CD4-positive, alpha-beta T cell (primary cell): ENCODE results near the gene SLC29A1. TPM values are rescaled to one million over a fixed set of nuclear protein-coding genes. Genes with fewer than 3 reads are reported as not detected.
A peak's percentile ranks its signal among the peaks of the same experiment; 100 is the strongest.

Source experiments
- ATAC-seq: fragments of 200-7000 bp; cut with Tn5 transposase; one replicate; pipeline ENCODE4 v1.10.0; 2022; ENCODE audit warnings: mild to moderate bottlenecking; ENCODE audit not compliant: poor library complexity
- CTCF ChIA-PET: fragments of 350-600 bp; sonication (Branson Sonifier 250); formaldehyde crosslinking; loops from one replicate; lab custom pipeline; 2021; ENCODE audit warnings: antibody characterized with exemption, inconsistent platforms; lab: Charles Lee
- POLR2A ChIA-PET: fragments of 350-600 bp; sonication (Branson Sonifier 250); formaldehyde crosslinking; loops from one replicate; lab custom pipeline; 2021; ENCODE audit warnings: antibody characterized with exemption, inconsistent platforms; lab: Charles Lee
- DNase-seq, 14 experiments: peaks; one replicate each; pipeline ENCODE4 v3.0.0-alpha.2; 2013 to 2020; ENCODE audit warnings: mixed read lengths in 2 of 14
- H3K27ac ChIP-seq, 2 donors: one replicate each; pipeline versions ENCODE4 v1.5.1 to v1.7.0; 2013; ENCODE audit warnings: low read length in 2 of 2, low read depth in 1 of 2, mild to moderate bottlenecking in 1 of 2
- H3K27me3 ChIP-seq, 2 experiments: 1 replicate in 1 of 2; 2 replicates in 1 of 2; pipeline versions ENCODE4 v1.6.1 to v1.7.0; 2013; ENCODE audit warnings: low read length in 2 of 2, control low read depth in 1 of 2, mild to moderate bottlenecking in 1 of 2, moderate library complexity in 1 of 2; ENCODE audit not compliant: insufficient read depth in 2 of 2, control insufficient read depth in 1 of 2
- H3K36me3 ChIP-seq: one replicate; pipeline ENCODE4 v1.6.1; 2013; ENCODE audit warnings: low read length, control low read depth; ENCODE audit not compliant: insufficient read depth
- H3K4me1 ChIP-seq: one replicate; pipeline ENCODE4 v1.6.1; 2013; ENCODE audit warnings: low read length, control low read depth; ENCODE audit not compliant: insufficient read depth
- H3K4me3 ChIP-seq: one replicate; pipeline ENCODE4 v1.5.1; 2013; ENCODE audit warnings: mild to moderate bottlenecking, low read length, moderate library complexity
- H3K9me3 ChIP-seq, 2 experiments: 1 replicate in 1 of 2; 2 replicates in 1 of 2; pipeline versions ENCODE4 v1.6.1 to v1.7.0; 2013; ENCODE audit warnings: low read length in 2 of 2, mild to moderate bottlenecking in 2 of 2, control low read depth in 1 of 2, moderate library complexity in 1 of 2; ENCODE audit not compliant: control insufficient read depth in 1 of 2, insufficient read depth in 1 of 2
- H3K27ac Mint-ChIP-seq: one replicate; pipeline ENCODE4 v1.8.0; 2020; ENCODE audit warnings: mixed read lengths
- H3K27me3 Mint-ChIP-seq: one replicate; pipeline ENCODE4 v1.8.0; 2021; ENCODE audit warnings: mixed read lengths
- H3K36me3 Mint-ChIP-seq: one replicate; pipeline ENCODE4 v1.8.0; 2021; ENCODE audit warnings: low read depth, mixed read lengths
- H3K4me1 Mint-ChIP-seq: one replicate; pipeline ENCODE4 v1.8.0; 2021; ENCODE audit warnings: low read depth, mixed read lengths
- H3K4me3 Mint-ChIP-seq: one replicate; pipeline ENCODE4 v1.8.0; 2020; ENCODE audit warnings: mild to moderate bottlenecking, mixed read lengths
- H3K9me3 Mint-ChIP-seq: one replicate; pipeline ENCODE4 v1.8.0; 2020; ENCODE audit warnings: mixed read lengths
- intact Hi-C, 2 experiments: fragments of 100-400 bp; cut with DNase I in 1 of 2; cut with micrococcal nuclease in 1 of 2; formaldehyde crosslinking; loops; one replicate each; pipeline versions ENCODE4 v1.15.1 to v1.9.0; 2023 to 2025; cut with DNase I, micrococcal nuclease
- total RNA-seq, 174 experiments: library from RNA in 2 of 174; stranded (reverse) in 2 of 174; gene quantifications; one replicate each; pipeline ENCODE4 v1.2.3 and lab custom pipeline; 2021 to 2026
- TF ChIP-seq, protein P1 (sequence below): fragments of 200-600 bp; IDR thresholded peaks from one replicate; pipeline ENCODE4 v1.8.0; 2022; ENCODE audit warnings: antibody characterized with exemption, mild to moderate bottlenecking

SLC29A1 gene
- total RNA-seq, 2 experiments from 2014 or later = 0.67 to 1.3 TPM

DNA sequence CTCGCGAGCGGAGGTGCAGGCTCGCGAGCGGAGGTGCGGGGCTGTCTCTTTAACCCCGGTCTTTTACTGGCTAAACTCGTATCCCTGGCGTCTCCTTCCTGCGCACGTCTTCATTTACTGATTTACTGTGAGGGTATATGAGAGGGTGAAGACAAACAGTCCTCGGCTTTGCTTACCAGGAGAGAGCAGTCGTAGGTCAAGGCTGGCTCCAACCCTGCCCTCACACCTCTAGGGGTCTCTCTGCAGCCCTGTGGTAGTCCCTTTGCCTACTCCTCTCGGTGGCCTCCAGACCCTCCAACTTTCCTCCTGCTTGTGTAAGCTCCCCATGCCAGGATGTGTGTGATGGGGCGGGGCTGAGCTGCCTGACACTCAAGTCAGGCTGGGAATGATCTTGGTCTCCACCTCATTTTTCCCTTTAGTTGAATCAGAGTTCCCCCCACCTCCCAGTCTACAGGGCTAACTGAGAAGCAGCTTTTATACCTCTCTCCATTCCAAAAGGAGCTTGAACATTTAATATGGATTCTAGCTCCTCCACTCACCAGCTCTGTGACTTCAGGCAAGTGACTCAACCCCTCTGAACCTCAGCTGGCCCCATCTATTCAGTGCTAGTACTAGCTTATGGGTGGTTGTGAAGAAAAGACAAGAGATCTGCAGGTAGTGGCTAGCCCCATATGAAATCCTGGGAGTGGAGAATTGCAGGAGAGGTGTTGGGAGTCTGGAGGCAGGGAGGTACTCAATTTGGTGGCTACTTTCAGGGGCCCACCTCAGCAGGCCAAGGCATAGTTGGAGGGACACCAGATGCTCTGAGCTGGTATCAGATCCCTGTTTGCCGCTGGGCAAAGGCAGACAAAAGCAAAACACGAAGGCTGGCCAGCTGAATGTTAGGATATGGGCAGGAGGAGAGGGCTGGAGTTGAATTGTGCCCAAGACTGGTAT lies 902 bp downstream of the SLC29A1 start:
- TF ChIP-seq, protein P1, sequence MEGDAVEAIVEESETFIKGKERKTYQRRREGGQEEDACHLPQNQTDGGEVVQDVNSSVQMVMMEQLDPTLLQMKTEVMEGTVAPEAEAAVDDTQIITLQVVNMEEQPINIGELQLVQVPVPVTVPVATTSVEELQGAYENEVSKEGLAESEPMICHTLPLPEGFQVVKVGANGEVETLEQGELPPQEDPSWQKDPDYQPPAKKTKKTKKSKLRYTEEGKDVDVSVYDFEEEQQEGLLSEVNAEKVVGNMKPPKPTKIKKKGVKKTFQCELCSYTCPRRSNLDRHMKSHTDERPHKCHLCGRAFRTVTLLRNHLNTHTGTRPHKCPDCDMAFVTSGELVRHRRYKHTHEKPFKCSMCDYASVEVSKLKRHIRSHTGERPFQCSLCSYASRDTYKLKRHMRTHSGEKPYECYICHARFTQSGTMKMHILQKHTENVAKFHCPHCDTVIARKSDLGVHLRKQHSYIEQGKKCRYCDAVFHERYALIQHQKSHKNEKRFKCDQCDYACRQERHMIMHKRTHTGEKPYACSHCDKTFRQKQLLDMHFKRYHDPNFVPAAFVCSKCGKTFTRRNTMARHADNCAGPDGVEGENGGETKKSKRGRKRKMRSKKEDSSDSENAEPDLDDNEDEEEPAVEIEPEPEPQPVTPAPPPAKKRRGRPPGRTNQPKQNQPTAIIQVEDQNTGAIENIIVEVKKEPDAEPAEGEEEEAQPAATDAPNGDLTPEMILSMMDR = no peak
- Histone ChIP-seq H3K4me1 (peaks cover 33% of the 10 kb centered on the region), H3K27me3 (peaks cover under 1 to 1% of the 10 kb centered on the region in 2 experiments), H3K9me3 (no peaks in the 10 kb centered on the region), H3K27ac (no peak overlapping the region), H3K4me3 (peak overlapping the region; percentile 55), H3K36me3 (no peaks in the 10 kb centered on the region)
- H3K36me3 Mint-ChIP-seq = no peaks in the 10 kb centered on the region
- H3K27ac Mint-ChIP-seq = no peak overlapping the region
- ChIA-PET POLR2A (interaction anchor here (0.5 to 5.8 kb wide), 6 partner anchors 13 to 52 kb away, joined by 3 to 62 read pairs (median 4); partner anchors contain the start of genes HSP90AB1, SLC35B2 and TMEM151B), CTCF (interaction anchor here (0.6 to 1.8 kb wide), 9 partner anchors 11 to 89 kb away, joined by 3 to 7 read pairs (median 4); partner anchors contain the start of genes AARS2, HSP90AB1 and SLC35B2)
- H3K4me1 Mint-ChIP-seq = peaks cover 28% of the 10 kb centered on the region
- intact Hi-C loops = loop anchor here (2.0 to 10.0 kb wide), 3 partner anchors 33 to 589 kb away; partner anchors contain the start of genes SLC35B2 (in 2 of the 2), MAD2L1BP (in 1 of the 2), MRPL14 (in 1 of the 2) and TMEM63B (in 1 of the 2)
- H3K27me3 Mint-ChIP-seq = no peaks in the 10 kb centered on the region
- DNase-seq (peak in 1 of 14 experiments; percentile 24), ATAC-seq (no peak)
- no peaks in the 10 kb centered on the region for H3K9me3 Mint-ChIP-seq
- peak overlapping the region; percentile 84 for H3K4me3 Mint-ChIP-seq

DNA sequence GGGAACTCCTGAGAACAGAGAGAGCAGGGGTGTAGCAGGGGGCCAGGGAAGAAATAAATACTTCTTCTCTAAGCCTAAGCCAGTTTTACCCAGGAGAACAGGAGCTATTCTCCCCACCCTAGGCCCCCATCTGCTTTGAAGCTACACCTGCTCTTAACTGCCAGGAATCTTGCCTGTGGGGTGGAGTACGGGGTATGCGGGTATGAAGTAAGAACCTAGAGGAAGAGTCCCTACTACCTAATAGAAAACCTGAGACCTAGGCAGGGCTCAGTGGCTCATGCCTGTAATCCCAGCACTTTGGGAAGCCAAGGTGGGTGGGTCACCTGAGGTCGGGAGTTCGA lies 1.5 kb downstream of the SLC29A1 start:
- intact Hi-C loops = loop anchor here (2.0 to 10.0 kb wide), 3 partner anchors 32 to 590 kb away; partner anchors contain the start of genes SLC35B2 (in 2 of the 2), MAD2L1BP (in 1 of the 2), MRPL14 (in 1 of the 2) and TMEM63B (in 1 of the 2)
- H3K36me3 ChIP-seq = no peaks in the 10 kb centered on the region
- H3K27me3 ChIP-seq = no peaks in the 10 kb centered on the region
- ATAC-seq = no peak
- Mint-ChIP-seq H3K4me1 (peaks cover 28% of the 10 kb centered on the region), H3K4me3 (peak overlapping the region; percentile 84), H3K27ac (no peak overlapping the region), H3K27me3 (no peaks in the 10 kb centered on the region), H3K36me3 (no peaks in the 10 kb centered on the region), H3K9me3 (no peaks in the 10 kb centered on the region)
- CTCF ChIA-PET = interaction anchor here (1.3 kb wide), 1 partner anchor 32 kb away, joined by 5 read pairs; the partner anchor contains the start of gene SLC35B2
- H3K4me1 ChIP-seq = peaks cover 27% of the 10 kb centered on the region
- no peak for DNase-seq
- no peaks in the 10 kb centered on the region for H3K9me3 ChIP-seq
- POLR2A ChIA-PET = interaction anchor here (0.9 to 5.8 kb wide), 5 partner anchors 13 to 53 kb away, joined by 3 to 62 read pairs (median 5); partner anchors contain the start of genes HSP90AB1, SLC35B2 and TMEM151B
- no peak overlapping the region for H3K27ac ChIP-seq
- TF ChIP-seq, protein P1 = no peak
- no peak overlapping the region for H3K4me3 ChIP-seq

DNA sequence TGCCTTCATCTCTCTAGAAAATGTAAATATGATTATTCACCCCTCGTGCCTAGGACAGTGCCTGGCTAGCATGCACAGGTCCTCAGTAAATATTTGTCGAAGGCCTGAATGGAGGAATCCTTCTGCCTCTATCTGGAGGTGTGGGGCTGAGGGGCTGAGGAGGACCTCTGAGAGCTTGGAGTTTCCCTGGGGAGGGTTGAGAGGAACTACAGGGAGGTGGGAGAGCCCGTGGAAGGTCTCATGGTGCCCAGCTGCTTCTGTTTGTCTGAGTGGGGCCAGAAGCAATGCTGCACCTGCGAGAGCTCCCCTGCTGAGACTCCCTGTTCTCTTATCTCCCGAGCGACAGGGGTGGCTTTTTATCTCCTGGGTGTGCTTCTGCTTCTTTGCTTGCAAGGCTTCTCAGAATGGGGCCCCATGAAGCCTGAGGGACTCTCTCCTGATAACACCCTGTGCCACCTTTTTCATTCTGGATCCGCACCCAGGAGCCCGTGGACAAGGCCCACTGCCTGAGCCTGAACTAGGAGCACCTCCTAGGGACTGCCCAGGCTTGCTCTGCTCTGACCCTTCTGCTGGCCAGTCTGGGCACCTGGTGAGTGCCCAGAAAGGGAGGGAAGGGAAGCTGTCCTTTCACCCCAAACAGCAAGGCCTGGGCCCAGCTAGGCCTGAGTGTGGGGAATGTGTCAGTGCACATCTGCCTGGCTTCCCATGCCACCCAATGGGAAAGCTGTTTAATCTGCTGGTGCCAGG lies 2.4 kb downstream of the SLC29A1 start:
- TF ChIP-seq, protein P1 = no peak
- Histone ChIP-seq H3K27me3 (no peaks in the 10 kb centered on the region), H3K27ac (no peak overlapping the region), H3K4me1 (peaks cover 27% of the 10 kb centered on the region), H3K9me3 (no peaks in the 10 kb centered on the region), H3K36me3 (no peaks in the 10 kb centered on the region), H3K4me3 (no peak overlapping the region)
- Mint-ChIP-seq H3K9me3 (no peaks in the 10 kb centered on the region), H3K4me1 (peaks cover 28% of the 10 kb centered on the region), H3K36me3 (no peaks in the 10 kb centered on the region), H3K27ac (no peak overlapping the region), H3K4me3 (peak overlapping the region; percentile 35), H3K27me3 (no peaks in the 10 kb centered on the region)
- no peak for ATAC-seq
- CTCF ChIA-PET = no interaction called here
- DNase-seq = no peak
- intact Hi-C loops = loop anchor here in 1 of 2 experiments (2.0 to 10.0 kb wide), 2 partner anchors 99 to 591 kb away; partner anchors contain the start of genes MAD2L1BP, MRPL14 and TMEM63B
- POLR2A ChIA-PET = interaction anchor here (5.8 kb wide), 1 partner anchor 20 kb away, joined by 62 read pairs; the partner anchor contains the start of gene HSP90AB1
